Effector CD8-positive, alpha-beta T cell (primary cell): ENCODE results near the gene SMARCD3.

Experiments
- DNase-seq: peaks from one replicate; lab custom pipeline; 2025; lab: John Stamatoyannopoulos, UW

SMARCD3 gene

DNA sequence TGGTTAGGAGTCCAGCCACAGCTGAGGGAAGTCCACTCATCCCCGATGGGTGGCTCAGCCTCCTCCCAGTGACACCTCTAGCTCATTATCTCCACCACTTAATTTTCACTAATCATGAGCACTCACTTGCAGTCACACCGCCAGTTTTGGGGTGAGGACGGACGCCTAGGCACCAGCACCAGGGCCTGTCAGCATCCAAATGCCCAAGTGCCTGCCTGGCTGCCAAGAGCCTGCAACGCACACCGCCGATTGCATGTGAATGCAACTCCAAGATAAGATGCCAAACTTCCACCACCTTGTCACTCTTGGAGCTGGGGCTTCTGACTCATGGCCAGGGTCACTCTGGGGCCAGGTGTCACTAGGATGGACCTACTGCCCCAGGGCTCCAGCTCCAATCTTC lies 24.4 kb upstream of the SMARCD3 start:
- DNase-seq = no peak

DNA sequence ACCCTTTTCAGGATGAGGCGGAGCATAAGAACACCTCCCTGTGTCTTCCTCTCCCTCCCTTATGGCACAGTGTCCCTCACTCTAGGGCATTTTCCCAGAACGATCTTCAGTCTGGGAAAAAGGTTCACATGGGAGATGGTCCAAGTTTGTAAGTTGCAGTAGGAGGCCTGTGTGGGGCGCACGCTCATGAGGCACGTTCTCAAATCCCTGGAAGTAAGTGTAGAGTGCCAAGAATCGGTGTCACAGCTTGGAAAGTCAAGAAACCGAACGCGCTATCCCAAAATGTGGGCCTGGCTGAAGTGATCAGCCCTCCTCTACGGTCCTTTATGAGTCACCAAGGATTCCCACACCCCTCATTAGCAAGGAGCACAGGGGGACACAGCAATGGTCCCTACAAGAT lies 23.9 kb upstream of the SMARCD3 start:
- DNase-seq = no peak

DNA sequence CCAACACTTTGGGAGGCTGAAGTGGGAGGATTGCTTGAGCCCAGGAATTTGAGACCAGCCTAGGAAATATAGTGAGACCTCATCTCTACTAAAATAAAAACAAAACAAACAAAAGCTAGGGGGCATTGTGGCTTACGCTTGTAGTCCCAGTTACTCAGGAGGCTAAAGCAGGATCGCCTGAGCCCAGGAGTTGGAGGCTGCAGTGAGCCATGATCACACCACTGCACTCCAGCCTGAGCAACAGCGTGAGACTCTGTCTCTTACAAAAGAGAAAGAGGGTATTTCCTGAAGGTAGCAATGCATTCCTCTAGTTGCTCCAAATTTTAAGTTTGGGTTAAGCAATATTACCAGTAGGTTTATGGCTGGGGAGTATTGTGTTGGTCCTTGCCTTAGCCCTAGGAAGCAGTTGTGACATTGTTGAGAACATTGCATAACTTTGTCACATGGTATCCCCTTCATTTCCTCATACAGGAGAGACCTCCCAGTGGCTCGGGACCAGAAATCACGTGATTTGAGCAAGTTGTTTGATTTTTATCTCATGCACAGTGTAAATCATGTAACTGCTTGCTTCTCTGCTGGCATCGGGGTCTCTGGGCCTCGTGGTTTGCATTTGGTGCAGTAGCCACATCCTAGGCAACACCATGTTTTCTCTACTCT lies 23.3 kb upstream of the SMARCD3 start:
- DNase-seq = no peak

DNA sequence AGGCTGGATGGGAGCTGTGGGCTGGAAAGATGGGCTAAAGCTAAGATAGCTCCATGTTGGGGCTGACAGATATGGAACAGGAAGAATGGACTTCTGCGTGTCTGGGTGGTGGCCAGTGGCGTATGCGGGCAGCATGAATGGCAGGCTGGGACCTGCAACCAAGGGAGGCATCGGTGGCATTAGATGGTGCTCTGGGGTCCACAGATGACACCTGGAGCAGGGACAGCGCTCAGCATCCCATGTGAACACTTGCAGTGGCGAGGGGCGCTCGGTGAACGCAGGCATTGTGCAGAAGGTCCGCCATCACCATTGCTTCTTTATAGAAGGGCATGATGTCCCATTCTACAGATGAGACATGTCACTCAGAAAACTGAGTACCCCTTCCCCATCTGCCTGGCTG lies 21.0 kb upstream of the SMARCD3 start:
- no peak for DNase-seq

DNA sequence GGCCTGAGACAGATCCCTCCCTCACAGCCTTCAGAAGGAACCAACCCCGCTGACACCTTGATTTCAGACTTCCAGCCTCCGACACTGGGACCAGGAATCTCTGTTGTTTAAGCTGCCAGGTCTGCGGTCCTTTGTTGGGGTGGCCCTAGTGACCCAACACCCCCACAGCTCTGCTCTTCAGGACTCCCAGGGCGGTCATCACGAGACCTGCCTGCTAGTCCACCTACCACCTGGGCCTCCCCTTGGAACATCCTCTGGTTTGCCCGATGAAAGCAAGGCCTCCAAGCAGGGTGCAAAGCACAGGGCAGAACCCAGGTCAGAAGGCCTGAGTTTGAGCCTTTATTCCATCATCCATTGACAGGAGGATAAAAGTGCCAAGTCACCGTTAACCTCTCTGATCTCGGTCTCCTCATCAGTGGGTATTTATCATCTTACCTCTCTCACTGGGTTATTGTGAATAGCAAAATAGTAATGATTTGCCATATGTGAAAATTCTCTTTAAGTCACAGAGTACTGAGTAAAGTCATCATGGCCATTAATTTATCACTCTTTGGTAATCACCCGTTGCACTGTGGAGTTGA lies 16.9 kb upstream of the SMARCD3 start:
- no peak for DNase-seq

DNA sequence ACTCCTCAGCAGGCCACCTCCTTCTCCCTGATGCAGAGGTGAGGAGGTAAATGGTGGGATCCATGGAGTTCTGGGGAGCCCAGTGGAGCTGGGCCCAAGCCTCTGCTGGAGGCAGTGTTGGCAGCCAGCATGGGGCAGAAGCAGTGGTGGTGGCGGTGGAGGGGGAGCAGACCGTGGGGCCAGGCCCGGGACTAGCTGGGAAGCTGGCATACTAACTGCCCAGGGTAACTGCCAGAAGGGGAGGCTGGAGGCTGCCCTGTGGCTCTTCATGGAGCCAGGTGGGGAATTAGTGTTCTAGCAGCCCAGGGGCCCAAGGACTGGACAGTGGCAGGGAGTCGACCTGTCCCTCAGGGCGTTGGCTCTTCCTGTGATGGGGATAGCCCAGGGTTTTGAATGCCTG lies 16.1 kb upstream of the SMARCD3 start:
- no peak for DNase-seq

DNA sequence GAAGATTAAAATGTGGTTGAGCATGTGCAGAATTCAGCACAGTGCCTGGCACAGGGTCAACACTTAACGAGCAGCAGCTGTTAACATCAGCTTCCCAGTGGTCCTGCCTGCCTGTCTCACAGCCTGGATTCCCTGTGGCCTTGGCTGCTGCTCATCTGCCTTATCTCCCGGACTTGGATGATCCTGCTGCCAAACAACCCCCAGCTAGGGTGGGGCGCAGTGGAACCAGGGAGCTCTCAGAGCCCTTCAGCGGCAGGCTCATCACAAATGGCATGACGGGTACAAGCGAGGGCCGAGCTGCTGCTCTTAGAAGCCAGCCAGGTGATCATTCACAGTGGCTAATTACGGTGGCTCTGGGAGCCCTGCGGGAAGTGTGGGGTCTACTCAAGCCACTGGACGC lies 13.0 kb upstream of the SMARCD3 start:
- no peak for DNase-seq

DNA sequence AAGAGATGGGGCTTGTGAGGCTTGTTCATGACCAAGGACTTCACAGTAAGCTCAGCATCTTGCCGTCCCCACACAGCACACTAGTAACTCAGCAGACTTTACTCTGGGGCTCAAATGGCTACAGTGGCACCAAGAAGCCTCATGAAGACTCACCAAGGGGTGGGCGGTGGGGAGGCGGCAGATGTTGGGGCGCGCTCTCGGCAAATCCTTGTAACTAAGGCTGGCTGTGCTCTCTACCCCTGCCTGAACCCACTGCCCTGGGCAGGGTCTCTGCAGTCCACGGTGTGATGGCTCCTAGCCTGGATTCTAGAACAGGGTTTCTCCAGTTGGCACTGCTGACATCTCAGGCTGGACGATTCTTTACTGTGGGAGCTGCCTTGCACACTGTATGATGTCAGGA lies 12.4 kb upstream of the SMARCD3 start:
- no peak for DNase-seq

DNA sequence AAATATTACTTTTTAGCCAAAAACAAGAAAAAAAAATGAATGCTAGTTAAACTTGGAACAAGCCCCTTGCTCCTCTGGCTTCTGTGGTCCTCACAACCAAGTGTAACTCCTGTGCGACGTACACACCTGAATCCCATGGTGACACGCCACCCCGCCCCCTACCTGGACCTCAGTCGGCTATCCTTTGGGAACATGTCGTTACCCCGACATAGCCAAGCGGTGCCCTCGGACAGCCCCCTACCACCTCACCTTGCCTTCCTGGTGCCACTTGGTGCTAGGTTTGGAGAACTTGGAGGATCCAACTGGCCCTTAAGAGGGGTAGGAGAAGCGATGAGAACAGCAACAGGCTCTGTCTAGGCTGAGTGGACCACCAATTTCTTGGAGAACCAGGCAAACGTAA lies 12.0 kb upstream of the SMARCD3 start:
- no peak for DNase-seq

DNA sequence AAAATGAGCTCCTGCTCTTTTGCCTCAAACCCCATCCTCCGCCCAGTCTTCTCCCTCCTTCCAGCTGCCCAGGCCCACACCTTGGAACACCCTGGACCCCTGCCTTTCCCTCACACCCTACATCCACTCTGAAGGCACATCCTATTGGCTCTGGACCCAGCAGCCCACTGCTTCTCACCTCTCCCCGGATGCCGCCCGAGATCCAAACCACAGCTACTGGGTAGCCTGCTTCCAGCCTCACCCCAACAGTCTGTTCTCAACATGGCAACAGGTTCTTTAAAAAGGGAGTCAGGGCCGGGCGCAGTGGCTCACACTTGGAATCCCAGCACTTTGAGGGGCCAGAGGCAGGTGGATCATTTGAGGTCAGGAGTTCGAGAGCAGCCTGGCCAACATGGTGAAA lies 9.5 kb upstream of the SMARCD3 start:
- no peak for DNase-seq

DNA sequence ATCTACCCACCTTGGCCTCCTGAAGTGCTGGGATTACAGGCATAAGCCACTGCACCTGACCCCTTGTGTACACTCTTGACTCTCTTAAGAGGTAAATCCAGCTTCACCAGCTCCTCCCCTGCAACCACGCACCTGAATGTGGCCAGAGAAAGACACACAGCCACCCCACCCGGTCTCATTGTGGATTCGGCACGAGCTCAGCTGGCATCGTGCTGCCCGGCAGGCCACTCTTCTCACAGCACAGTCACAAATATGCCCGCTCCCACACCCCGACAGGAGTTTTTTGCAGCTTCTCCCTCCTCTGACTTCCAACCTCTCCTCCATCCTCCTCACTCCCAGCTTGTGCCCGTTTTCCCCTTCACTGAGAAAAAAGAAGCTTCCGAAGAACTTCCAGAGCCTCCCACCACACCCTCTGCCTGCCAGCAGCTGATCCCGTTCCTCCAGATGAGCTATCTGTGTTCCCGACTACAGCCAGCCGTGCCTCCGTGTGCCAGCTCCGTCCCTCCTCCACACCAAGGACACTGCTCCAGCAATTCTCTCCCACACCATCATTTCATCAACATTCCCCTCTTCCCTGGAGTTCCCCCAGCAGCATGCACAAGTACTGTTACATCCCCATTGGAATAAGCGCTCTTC lies 8.0 kb upstream of the SMARCD3 start:
- DNase-seq = no peak

DNA sequence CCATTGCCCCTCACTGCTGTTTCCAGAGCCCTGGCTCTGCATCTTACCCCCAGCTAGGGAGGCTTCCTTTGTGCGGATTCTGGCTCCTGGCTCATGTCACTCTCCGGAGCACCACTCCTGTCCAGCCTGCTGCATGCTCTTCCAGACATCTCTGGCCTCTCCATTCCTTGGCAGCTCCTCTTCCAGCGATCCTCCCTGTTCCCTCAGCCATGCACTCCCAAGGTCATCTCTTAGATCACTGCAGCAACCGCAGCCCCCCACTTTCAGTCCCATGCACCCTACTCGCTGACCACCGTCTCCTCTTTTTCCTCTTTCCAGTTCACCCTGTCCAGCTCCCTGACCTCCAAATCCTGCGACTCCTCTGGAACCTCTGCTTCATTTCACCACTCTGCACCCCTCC lies 6.9 kb upstream of the SMARCD3 start:
- DNase-seq = no peak

DNA sequence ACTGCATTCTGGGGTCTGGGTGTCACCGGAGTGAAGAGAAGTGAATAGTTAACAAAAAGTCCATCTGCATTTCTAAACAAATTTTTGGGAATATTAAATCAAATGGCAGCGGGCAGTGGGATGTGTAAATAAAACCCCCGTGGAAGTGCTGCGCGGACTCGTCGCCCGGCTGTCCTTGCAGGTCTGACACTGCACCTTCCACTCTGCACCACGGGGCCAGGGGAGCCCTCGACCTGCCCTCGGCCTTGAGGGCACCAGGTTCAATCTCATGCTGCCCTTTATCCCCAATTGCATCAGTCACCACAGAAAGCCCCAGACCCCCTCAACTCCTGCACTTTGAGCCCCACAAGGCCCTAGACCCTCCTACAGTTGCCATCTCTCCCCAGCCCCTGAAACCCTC lies 6.4 kb upstream of the SMARCD3 start:
- no peak for DNase-seq

DNA sequence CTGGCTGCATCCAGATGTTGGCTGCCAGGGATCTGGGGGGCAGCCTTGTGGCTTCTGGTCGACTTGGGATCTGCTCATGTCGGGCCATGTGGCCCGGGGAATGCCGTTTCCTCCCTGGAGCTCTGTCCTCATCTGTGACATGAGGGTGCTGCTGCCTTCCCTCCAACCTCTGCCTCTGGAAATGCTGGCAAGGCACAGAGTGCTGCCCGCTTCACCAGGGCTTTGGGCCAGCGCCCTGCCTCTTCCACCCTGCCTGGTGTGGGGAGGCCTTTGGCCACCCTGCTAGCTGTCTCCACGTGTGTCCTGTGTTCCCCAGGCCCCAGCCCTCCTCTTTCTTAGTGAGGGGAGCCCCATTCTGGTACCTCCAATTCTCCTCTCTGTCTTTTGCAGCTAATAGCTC lies 5.8 kb upstream of the SMARCD3 start:
- DNase-seq = no peak

DNA sequence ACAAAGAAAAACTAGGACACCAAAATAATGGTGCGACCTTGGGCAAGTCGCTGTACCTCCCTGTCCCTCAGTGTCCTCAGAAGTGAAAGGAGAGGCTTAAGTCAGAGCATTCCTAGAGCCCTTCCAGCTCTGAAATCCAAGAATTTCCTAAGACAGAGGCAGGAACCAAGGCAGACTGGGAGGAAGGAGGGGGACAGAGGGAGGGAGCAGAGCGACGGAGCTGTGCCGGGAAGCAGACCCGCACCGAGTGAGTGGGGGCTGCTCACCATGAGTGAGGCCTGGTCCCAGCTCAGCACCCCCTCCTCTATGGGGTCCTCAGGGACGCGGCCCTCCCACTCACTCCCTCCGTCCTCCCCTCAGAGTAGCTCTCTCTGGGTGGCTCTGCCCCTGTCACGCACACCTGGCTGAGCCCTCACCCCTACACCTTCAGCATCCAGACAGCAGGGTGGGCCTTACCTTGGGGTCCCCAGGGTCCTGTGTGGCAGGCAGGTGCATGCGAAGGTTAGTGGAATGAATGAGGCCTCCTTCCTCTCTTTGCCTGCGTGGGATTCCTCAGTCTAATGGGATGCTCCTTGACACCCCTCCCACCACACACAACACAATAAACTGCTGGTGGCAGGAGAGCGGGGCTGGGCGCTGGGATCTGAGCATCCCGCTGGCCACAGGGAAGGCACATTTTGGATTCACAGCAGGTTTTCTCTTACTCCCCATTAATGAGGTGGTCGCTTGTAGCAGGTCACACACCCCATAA lies 4.6 kb upstream of the SMARCD3 start:
- no peak for DNase-seq

DNA sequence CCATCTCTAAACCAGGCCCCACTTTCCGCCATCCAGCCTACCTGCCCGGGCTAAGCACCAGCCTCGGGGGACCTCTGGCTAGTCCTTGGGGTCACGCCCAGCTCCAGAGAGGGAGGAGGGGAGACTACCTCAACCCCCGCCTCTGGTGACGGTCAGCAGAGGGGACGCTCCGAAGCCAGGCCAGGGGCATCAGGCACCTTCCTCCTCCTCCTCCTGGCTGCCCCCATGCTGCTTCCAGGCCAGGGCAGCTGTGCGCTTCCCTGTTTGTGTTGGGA lies 4.0 kb upstream of the SMARCD3 start:
- DNase-seq = no peak

DNA sequence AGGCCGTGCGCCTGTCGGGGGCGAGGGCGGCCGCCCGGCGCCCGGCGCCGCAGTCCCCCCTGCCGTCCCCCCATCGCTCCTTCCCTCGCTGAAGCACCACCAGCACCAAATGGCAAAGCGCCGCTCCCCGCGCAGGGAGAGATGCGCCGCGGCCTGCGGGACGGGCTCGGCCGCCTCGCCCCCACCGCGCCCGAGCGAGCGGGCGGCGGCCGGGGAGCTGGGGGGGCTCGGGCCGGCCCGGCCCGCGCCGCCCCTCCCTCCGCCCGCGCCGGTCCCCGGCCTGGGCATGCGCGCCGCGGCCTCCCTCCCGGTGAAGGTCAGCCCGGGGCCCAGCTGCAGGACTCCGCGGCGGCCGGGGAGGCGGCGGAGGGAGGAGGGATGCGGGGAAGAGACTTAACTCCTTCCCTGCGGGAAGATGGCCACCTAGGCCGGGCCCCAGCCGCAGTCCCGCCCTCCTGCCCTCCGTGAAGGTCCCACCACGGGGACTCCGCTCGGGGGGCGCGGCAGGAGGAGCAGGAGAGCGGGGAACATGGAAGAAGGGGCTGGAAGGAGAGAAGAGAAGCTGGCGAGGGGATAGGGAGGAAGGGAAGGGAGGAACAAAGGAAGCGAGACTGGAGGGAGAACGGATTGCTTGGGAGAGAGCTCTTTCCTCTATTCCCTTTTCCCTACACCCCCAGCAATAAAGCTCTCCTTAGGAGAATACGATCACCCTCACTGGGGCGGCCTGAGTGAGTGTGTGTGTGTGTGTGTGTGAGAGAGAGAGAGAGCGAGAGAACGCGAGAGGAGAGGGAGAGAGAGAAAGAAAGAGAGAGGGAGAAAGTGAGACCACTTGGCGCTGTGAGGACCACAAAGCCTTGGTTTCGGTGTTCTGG lies 3.4 kb upstream of the SMARCD3 start:
- peak; percentile 29 for DNase-seq

DNA sequence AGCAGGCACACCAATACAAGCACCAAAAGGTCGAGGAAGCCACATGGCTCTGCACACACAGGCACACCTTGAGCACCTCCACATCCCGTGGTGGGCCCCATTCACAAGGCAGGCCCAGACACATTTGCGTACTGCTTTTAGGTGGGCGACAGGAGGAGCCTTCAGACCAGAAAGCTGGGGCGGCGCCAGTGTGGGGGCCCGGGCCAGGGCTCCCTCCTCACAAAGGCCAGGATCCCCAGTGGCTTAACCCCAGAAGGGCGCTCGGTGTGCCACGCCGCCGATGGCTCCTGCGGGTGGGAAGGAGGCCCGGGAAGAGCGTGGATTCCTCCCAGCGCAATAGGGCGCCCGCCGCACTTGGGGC lies 2.8 kb upstream of the SMARCD3 start:
- no peak for DNase-seq

DNA sequence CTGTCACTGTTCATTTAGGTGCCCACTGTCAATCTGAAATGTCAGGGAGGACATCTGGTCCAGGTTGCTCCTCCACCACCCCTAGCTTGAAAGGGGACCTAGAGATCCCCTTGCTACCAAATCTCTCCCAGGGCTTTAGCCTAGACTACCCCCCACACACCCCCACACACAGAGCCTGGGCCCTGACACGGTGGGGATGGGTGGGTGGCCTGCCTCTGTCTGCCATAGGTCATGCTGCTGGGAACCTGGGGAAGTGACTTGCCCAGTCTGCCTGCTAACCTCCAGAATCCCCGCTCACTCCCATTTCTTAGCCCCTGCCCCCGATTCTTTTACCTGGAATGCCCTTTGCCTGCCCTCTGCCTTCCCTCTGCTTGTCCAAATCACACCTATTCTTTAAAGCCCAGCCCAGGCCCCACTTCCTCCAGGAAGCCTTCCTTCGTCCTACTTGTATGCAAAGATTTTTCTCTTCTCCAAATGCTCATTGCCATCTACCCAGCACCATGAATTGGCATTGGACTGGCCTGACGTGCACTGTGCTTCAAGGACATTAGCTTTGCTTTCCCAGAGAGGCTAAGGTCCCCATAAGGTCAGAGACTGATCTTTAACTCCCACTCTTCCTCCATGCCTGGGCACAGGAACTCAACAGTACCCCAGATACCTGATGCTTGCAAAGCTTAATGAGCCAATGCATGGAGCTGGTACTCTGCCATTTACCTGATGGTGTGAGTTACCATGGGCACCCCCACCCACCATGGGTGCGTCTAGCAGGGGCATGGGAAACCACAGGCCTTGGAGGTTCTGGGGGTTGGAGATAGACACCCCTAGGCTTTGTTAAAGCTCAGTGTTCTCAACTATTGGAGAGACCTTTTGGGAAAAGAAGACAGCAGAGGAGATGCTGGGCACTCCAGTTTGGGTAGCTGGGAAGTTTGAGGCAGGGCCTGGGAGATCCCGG lies 2.0 kb upstream of the SMARCD3 start:
- no peak for DNase-seq

DNA sequence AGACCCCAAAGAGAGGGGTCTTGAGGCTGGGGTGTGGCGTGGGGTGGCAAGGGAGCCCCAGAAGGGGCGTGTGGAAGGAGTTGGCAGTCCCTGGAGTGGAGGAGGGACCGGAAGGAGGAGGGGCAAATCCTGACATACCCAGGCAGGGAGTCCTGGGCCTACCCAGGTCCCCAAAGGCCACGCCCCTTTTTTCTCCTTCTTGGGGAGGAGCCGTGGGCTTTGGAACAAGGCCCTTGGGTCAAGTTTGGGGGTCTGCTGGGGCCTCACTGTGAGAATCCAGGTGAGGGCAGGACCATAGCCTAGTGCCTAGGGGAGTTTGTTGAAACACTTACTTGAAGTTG lies 1.2 kb upstream of the SMARCD3 start:
- no peak for DNase-seq

DNA sequence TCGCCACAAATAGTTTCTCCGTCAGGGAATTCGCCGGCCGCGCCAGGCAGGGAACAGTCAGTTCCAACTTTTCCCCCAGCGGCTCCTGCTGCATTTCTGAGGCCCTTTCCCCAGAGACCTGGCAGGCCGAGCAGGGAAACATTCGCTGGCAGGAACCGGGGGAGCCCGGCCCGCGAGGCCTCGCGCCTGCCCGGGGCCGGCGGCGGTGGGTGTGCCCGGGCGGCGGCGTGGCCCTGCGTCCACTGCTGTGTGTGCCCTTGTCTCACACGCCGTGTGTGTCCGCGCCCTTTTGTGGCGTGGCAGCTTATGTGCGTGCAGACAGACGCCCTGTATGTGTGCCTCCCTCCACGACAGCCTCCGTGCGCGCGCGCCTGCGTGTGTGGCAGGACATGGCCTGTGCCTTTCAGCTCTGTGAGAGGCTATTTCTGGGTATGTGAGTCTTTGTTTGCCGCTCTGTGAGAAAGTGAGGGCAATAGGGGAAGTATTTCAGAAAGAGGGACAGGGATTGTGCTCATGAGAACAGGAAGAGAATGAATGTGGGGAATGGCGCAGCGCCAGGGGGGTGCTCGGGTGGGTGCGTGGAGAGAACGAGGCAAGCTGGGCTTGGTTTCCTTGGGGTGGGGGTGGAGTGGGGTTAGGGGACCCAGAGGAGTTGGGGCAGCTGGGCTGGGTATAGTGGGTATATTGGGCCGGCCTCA lies 689 bp upstream of the SMARCD3 start:
- DNase-seq = no peak
